Testis (tissue), 2 donors: Measurements from ENCODE around the gene E2F1.
"Not testable (repeated sequence)": the region's sequence is repeated elsewhere in the genome, so short reads cannot be mapped to it uniquely, and the experiment has no call there.

ENCODE experiments used
- POLR2A ChIP-seq: fragments of 450-650 bp; IDR thresholded peaks from one replicate; pipeline ENCODE4 v1.6.1; 2017; ENCODE audit warnings: antibody characterized with exemption, mild to moderate bottlenecking, moderate library complexity
- TF ChIP-seq, protein P1 (sequence below), 3 experiments: fragments of 450-650 bp in 2 of 3; fragments of 200-600 bp in 1 of 3; sonication (generic) in 1 of 3; IDR thresholded peaks; one replicate each; pipeline ENCODE4 v1.5.1; 2016 to 2019; ENCODE audit warnings: antibody characterized with exemption in 3 of 3, mild to moderate bottlenecking in 2 of 3, moderate library complexity in 1 of 3

DNA sequence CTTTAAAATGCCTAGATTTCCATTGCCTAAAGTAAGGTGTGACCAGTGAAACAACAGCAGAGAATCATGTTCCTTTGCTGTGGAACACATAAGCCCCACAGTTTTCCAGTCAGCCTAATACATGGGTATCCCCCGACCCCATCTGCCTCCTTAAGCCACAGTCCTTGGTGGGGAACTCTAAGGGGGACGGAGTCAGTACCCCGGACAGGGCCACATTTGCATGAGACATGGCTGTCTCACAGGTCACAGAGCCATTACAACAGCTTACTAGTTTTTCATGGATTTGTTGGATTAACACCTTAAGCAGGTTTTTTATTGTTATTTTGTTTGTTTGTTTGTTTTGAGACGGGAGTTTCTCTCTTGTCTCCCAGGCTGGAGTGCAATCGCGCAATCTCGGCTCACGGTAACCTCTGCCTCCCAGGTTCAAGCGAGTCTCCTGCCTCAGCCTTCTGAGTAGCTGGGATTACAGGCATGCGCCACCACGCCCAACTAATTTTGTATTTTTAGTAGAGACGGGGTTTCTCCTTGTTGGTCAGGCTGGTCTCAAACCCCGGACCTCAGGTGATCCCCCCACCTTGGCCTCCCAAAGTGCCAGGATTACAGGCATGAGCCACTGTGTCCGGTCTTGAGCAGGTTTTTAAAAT, 39.1 kb downstream of the E2F1 start:
- TF ChIP-seq, protein P1, sequence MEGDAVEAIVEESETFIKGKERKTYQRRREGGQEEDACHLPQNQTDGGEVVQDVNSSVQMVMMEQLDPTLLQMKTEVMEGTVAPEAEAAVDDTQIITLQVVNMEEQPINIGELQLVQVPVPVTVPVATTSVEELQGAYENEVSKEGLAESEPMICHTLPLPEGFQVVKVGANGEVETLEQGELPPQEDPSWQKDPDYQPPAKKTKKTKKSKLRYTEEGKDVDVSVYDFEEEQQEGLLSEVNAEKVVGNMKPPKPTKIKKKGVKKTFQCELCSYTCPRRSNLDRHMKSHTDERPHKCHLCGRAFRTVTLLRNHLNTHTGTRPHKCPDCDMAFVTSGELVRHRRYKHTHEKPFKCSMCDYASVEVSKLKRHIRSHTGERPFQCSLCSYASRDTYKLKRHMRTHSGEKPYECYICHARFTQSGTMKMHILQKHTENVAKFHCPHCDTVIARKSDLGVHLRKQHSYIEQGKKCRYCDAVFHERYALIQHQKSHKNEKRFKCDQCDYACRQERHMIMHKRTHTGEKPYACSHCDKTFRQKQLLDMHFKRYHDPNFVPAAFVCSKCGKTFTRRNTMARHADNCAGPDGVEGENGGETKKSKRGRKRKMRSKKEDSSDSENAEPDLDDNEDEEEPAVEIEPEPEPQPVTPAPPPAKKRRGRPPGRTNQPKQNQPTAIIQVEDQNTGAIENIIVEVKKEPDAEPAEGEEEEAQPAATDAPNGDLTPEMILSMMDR (IDR thresholded peaks at IDR 0.05): not testable (repeated sequence)
- not testable (repeated sequence) for TF ChIP-seq POLR2A
